SIG-M5 treated with dmso at 0.1 percent for 504 hours (cell line): ENCODE results near the gene MYO1B.

ENCODE experiments used
- DNase-seq: peaks from one replicate; lab custom pipeline; 2025; ENCODE audit not compliant: unreplicated experiment; lab: John Stamatoyannopoulos, UW

The MYO1B gene

GRCh38 chr2:191318729-191319078 is 73.5 kb downstream of the MYO1B start:
- DNase-seq: no peak

GRCh38 chr2:191319186-191319585 is 74.0 kb downstream of the MYO1B start:
- DNase-seq: no peak

- no peak for DNase-seq
Measured at GRCh38 chr2:191320881-191321280, 75.7 kb downstream of the MYO1B start.

GRCh38 chr2:191321861-191322662 is 76.9 kb downstream of the MYO1B start:
- peak; percentile 71 for DNase-seq

GRCh38 chr2:191322828-191323506 is 77.8 kb downstream of the MYO1B start:
- DNase-seq: no peak

GRCh38 chr2:191325651-191326365 is 80.6 kb downstream of the MYO1B start:
- no peak for DNase-seq

GRCh38 chr2:191327484-191327883 is 82.3 kb downstream of the MYO1B start:
- no peak for DNase-seq

GRCh38 chr2:191328150-191328809 is 83.1 kb downstream of the MYO1B start:
- no peak for DNase-seq

GRCh38 chr2:191329841-191330240 is 84.6 kb downstream of the MYO1B start:
- DNase-seq: peak; percentile 30

GRCh38 chr2:191333911-191334357 is 88.7 kb downstream of the MYO1B start:
- DNase-seq: no peak

- DNase-seq: no peak
Measured at GRCh38 chr2:191335875-191336464, 90.8 kb downstream of the MYO1B start.

- no peak for DNase-seq
Measured at GRCh38 chr2:191341436-191341835, 96.2 kb downstream of the MYO1B start.

GRCh38 chr2:191343796-191344338 is 98.7 kb downstream of the MYO1B start:
- no peak for DNase-seq

GRCh38 chr2:191345788-191346187 is 100.6 kb downstream of the MYO1B start:
- DNase-seq: no peak

GRCh38 chr2:191347154-191347553 is 102.0 kb downstream of the MYO1B start:
- DNase-seq: no peak

GRCh38 chr2:191347881-191348280 is 102.7 kb downstream of the MYO1B start:
- no peak for DNase-seq

- no peak for DNase-seq
Measured at GRCh38 chr2:191349990-191350389, 104.8 kb downstream of the MYO1B start.

GRCh38 chr2:191350826-191351225 is 105.6 kb downstream of the MYO1B start:
- DNase-seq: no peak

- DNase-seq: no peak
Measured at GRCh38 chr2:191351298-191351697, 106.1 kb downstream of the MYO1B start.

GRCh38 chr2:191351921-191352320 is 106.7 kb downstream of the MYO1B start:
- no peak for DNase-seq

- no peak for DNase-seq
Measured at GRCh38 chr2:191352536-191352935, 107.3 kb downstream of the MYO1B start.
